ENCODE data around the gene LOXHD1.

- TF ChIP-seq ELF4 (IDR thresholded peaks at IDR 0.05) (no peak), NFRKB (IDR thresholded peaks at IDR 0.05) (no peak), SP1 (IDR thresholded peaks at IDR 0.05) (no peak), FOXM1 (IDR thresholded peaks at IDR 0.05; ENCODE audit: borderline replicate concordance) (no peak), SUZ12 (IDR thresholded peaks at IDR 0.05) (no peak), ARNT (IDR thresholded peaks at IDR 0.05) (no peak)
Observed at GRCh38 chr18:46428368-46428767, 228.7 kb downstream of the LOXHD1 start.

All from HEK293T (cell line).